ENCODE data around the gene KRTAP4-5. TPM values are rescaled to one million over a fixed set of nuclear protein-coding genes. Genes with fewer than 3 reads are reported as not detected.
"Not testable (repeated sequence)": the region's sequence is repeated elsewhere in the genome, so short reads cannot be mapped to it uniquely, and the experiment has no call there.

KRTAP4-5 gene
- total RNA-seq, 2 experiments from 2014 or later: not detected

DNA sequence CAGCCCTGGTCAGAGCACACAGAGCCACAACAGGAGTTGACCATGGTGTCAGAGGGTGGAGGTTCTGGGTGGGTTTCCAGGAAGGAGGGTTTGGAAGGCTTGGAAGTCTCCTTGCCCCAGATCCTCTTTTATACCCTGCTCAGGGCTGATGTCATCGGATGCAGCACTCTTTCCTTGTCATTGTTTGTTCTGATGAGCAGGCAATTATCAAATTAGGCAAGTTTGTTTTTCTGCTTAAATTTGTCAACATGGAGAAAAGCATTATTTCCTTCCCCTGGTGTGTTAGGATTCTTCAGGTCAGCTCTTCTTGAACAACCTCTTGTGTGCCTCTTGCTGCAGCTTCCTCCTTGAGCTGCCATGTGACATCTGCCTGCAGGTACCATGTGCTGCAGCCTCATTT, 11.0 kb upstream of the KRTAP4-5 start, which contains the start of gene KRTAP4-4:
TSS of gene KRTAP4-4 (minus strand) at position 101 of the 400 bp plus-strand sequence. CDS start at position 44, 57 bp downstream.
- no peaks in the 10 kb centered on the region for H3K36me3 Mint-ChIP-seq (ENCODE audit: low read depth)
- POLR2A ChIA-PET: no interaction called here
- intact Hi-C loops (cut with micrococcal nuclease): no loop called here
- DNase-seq (no peak), ATAC-seq (no peak)
- CTCF ChIA-PET: interaction anchor here (0.7 kb wide), 1 partner anchor 17 kb away, joined by 3 read pairs; the partner anchor contains the start of gene KRTAP4-2
- H3K27ac Mint-ChIP-seq: no peak within 1 kb of the TSS
- TF ChIP-seq, protein P1, sequence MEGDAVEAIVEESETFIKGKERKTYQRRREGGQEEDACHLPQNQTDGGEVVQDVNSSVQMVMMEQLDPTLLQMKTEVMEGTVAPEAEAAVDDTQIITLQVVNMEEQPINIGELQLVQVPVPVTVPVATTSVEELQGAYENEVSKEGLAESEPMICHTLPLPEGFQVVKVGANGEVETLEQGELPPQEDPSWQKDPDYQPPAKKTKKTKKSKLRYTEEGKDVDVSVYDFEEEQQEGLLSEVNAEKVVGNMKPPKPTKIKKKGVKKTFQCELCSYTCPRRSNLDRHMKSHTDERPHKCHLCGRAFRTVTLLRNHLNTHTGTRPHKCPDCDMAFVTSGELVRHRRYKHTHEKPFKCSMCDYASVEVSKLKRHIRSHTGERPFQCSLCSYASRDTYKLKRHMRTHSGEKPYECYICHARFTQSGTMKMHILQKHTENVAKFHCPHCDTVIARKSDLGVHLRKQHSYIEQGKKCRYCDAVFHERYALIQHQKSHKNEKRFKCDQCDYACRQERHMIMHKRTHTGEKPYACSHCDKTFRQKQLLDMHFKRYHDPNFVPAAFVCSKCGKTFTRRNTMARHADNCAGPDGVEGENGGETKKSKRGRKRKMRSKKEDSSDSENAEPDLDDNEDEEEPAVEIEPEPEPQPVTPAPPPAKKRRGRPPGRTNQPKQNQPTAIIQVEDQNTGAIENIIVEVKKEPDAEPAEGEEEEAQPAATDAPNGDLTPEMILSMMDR (IDR thresholded peaks at IDR 0.05): no peak
- H3K9me3 Mint-ChIP-seq: no peaks in the 10 kb centered on the region
- no peak within 1 kb of the TSS for H3K4me3 Mint-ChIP-seq
- H3K27me3 Mint-ChIP-seq: peaks cover 2% of the 10 kb centered on the region
- no peaks in the 10 kb centered on the region for H3K4me1 Mint-ChIP-seq (ENCODE audit: low read depth)

DNA sequence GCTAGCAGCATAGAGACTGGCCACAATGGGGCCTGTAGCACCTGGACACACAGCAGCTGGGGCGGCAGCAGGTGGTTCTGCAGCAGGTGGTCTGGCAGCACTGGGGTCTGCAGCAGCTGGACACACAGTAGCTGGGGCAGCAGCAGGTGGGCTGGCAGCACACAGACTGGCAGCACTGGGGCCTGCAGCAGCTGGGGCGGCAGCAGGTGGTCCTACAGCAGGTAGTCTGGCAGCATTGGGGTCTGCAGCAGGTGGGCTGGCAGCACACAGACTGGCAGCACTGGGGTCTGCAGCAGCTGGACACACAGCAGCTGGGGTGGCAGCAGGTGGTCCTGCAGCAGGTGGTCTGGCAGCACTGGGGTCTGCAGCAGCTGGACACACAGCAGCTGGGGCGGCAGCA, 10.6 kb upstream of the KRTAP4-5 start:
- POLR2A ChIA-PET, H3K27me3 Mint-ChIP-seq: not testable (repeated sequence)

DNA sequence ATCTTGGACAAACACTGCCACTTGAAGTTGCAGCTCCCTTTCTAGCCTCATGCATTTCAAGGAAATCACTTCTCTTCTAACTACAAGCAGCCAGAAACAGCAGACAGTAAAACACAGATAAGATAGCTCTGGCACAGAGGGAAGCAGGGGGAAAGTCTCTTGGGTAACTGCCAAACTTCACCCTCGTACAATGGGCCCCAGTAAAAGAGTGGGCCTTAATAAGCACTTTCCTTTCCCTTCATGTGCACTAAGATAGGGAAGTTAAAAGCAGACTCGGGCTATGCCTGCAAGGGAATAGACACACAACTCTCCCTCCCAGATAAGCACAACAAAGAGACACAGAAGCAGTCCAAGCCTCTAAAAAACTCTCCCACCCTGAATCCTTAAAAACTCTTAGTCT, 4.2 kb upstream of the KRTAP4-5 start:
- Mint-ChIP-seq H3K4me1 (ENCODE audit: low read depth) (no peaks in the 10 kb centered on the region), H3K36me3 (ENCODE audit: low read depth) (no peaks in the 10 kb centered on the region), H3K9me3 (no peaks in the 10 kb centered on the region), H3K27ac (no peak overlapping the region), H3K4me3 (no peak overlapping the region), H3K27me3 (peaks cover 4% of the 10 kb centered on the region)
- CTCF ChIA-PET: no interaction called here
- intact Hi-C loops (cut with micrococcal nuclease): no loop called here
- no peak for DNase-seq
- no peak for ATAC-seq
- TF ChIP-seq, protein P1 (IDR thresholded peaks at IDR 0.05): no peak
- POLR2A ChIA-PET: no interaction called here

More for the DNA sequence above, 10.6 kb upstream of the KRTAP4-5 start:
- intact Hi-C loops (cut with micrococcal nuclease); H3K27ac Mint-ChIP-seq; H3K4me3 Mint-ChIP-seq; H3K36me3 Mint-ChIP-seq (ENCODE audit: low read depth); DNase-seq; H3K4me1 Mint-ChIP-seq (ENCODE audit: low read depth); CTCF ChIA-PET; ATAC-seq; H3K9me3 Mint-ChIP-seq: not testable (repeated sequence)

DNA sequence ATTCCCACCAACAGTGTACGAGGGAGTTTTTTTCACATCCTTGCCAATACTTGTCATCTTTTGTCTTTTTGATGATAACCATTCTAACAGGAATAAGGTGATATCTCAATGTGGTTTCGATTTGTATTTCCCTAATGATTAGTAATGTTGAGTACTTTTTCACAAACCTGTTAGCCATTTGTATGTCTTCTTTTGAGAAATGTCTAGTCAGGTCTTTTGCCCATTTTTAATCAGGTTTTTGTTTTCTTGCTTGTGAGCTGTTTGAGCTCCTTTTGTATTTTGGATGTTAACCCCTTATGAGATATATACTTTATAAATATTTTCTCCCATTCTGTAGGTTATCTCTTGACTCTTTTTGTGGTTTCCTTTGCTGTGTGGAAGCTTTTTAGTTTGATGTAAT, 1.9 kb upstream of the KRTAP4-5 start:
- Mint-ChIP-seq H3K4me1 (ENCODE audit: low read depth) (no peaks in the 10 kb centered on the region), H3K27ac (no peak overlapping the region)
- CTCF ChIA-PET: no interaction called here

DNA sequence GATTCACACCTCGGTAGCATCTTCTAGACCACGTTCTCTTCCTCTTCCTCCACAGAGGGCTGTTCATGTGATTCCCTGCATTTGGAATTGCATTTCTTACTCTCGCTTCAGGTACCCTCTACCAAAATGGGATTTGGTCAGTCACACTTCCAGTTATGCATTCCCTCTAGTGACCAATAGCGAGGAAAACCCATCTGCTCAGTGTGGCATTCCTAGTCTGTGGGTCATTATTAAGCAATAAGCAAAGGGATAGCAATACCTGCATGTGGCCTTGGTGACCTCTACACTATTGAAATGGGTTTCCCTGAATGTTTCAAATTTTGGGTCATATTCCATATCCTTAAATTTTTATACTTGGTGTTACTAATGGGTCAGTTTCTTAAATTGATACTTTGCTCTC, 401 bp upstream of the KRTAP4-5 start:
- no peaks in the 10 kb centered on the region for H3K9me3 Mint-ChIP-seq
- intact Hi-C loops (cut with micrococcal nuclease): no loop called here
- CTCF ChIA-PET: no interaction called here
- TF ChIP-seq, protein P1 (IDR thresholded peaks at IDR 0.05): no peak
- no peak overlapping the region for H3K27ac Mint-ChIP-seq
- DNase-seq (no peak), ATAC-seq (no peak)
- H3K27me3 Mint-ChIP-seq: peaks cover 2% of the 10 kb centered on the region
- no peaks in the 10 kb centered on the region for H3K4me1 Mint-ChIP-seq (ENCODE audit: low read depth)
- POLR2A ChIA-PET: no interaction called here
- no peak overlapping the region for H3K4me3 Mint-ChIP-seq
- H3K36me3 Mint-ChIP-seq (ENCODE audit: low read depth): no peaks in the 10 kb centered on the region

More for the DNA sequence above, 1.9 kb upstream of the KRTAP4-5 start:
- no peaks in the 10 kb centered on the region for H3K9me3 Mint-ChIP-seq
- H3K36me3 Mint-ChIP-seq (ENCODE audit: low read depth): no peaks in the 10 kb centered on the region
- TF ChIP-seq, protein P1 (IDR thresholded peaks at IDR 0.05): no peak
- POLR2A ChIA-PET: no interaction called here
- peaks cover 2% of the 10 kb centered on the region for H3K27me3 Mint-ChIP-seq
- ATAC-seq (no peak), DNase-seq (no peak)
- intact Hi-C loops (cut with micrococcal nuclease): no loop called here
- no peak overlapping the region for H3K4me3 Mint-ChIP-seq

DNA sequence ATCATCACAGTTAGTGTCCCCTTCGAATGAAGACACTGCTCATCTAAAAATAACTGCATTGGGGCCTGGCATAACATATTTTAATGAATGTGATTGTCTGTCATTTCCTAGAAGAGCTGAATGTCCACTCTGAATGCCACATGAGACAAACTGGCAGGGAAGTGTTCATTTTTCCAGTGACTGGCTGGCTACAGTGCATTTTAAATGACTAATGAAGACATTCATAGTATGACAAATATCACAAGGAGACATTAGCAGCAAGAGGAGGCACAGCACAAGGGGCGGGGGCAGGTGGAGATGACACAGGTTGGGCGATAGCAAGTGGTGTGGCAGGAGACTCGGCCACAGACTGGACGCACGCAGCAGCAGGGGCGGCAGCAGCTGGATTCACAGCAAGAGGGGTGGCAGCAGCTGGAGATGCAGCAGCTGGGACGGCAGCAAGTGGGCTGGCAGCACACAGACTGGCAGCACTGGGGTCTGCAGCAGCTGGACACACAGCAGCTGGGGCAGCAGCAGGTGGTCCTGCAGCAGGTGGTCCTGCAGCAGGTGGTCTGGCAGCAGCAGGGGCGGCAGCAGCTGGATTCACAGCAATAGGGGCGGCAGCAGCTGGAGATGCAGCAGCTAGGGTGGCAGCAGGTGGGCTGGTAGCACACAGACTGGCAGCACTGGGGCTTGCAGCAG, 514 bp downstream of the KRTAP4-5 start:
- H3K9me3 Mint-ChIP-seq; H3K4me1 Mint-ChIP-seq (ENCODE audit: low read depth); POLR2A ChIA-PET; H3K27ac Mint-ChIP-seq; ATAC-seq; CTCF ChIA-PET; H3K36me3 Mint-ChIP-seq (ENCODE audit: low read depth); DNase-seq; H3K27me3 Mint-ChIP-seq; H3K4me3 Mint-ChIP-seq; intact Hi-C loops (cut with micrococcal nuclease): not testable (repeated sequence)
